GM23338 (cell line): Measurements from ENCODE around the gene ZDHHC17. TPM values are rescaled to one million over a fixed set of nuclear protein-coding genes. Genes with fewer than 3 reads are reported as not detected.

Source experiments
- ATAC-seq: fragments of 200-7000 bp; cut with Tn5 transposase; 3 replicates; pipeline ENCODE4 v1.9.1; 2020
- DNase-seq: peaks from one replicate; pipeline ENCODE4 v3.0.0-alpha.2; 2015; ENCODE audit warnings: low spot score
- H2AFZ ChIP-seq: fragments of 200-600 bp; sonication (generic); 2 replicates; pipeline ENCODE4 v1.8.0; 2016; ENCODE audit warnings: antibody characterized with exemption, mild to moderate bottlenecking, moderate library complexity
- H3F3A ChIP-seq: fragments of 200-600 bp; sonication (generic); replicated peaks from 2 replicates; pipeline ENCODE4 v1.8.0; 2017; ENCODE audit warnings: antibody characterized with exemption, mixed run types, low read depth
- H3K27ac ChIP-seq: fragments of 200-600 bp; sonication (generic); 2 replicates; pipeline ENCODE4 v1.6.1; 2016; ENCODE audit warnings: low read depth
- H3K27me3 ChIP-seq: fragments of 200-600 bp; sonication (generic); 2 replicates; pipeline ENCODE4 v1.8.0; 2016; ENCODE audit warnings: mild to moderate bottlenecking, mixed run types, moderate library complexity; ENCODE audit not compliant: insufficient read depth
- H3K36me3 ChIP-seq: fragments of 200-600 bp; sonication (generic); 2 replicates; pipeline ENCODE4 v1.8.0; 2016; ENCODE audit warnings: mild to moderate bottlenecking; ENCODE audit not compliant: insufficient read depth
- H3K4me1 ChIP-seq: fragments of 200-600 bp; sonication (generic); 2 replicates; pipeline ENCODE4 v1.8.0; 2016; ENCODE audit warnings: mild to moderate bottlenecking, moderate library complexity; ENCODE audit not compliant: insufficient read depth
- H3K4me2 ChIP-seq: fragments of 200-600 bp; sonication (generic); 2 replicates; pipeline ENCODE4 v1.7.1; 2017; ENCODE audit warnings: mixed run types
- H3K4me3 ChIP-seq: fragments of 200-600 bp; sonication (generic); 2 replicates; pipeline ENCODE4 v1.6.1; 2016; ENCODE audit warnings: mixed run types
- H3K79me2 ChIP-seq: fragments of 200-600 bp; sonication (generic); replicated peaks from 2 replicates; pipeline ENCODE4 v1.8.0; 2017; ENCODE audit warnings: mild to moderate bottlenecking; ENCODE audit not compliant: insufficient read depth
- H3K9me2 ChIP-seq: fragments of 200-600 bp; sonication (generic); 2 replicates; pipeline ENCODE4 v1.8.0; 2017; ENCODE audit not compliant: insufficient read depth
- H4K20me1 ChIP-seq: fragments of 200-600 bp; sonication (generic); replicated peaks from 2 replicates; pipeline ENCODE4 v1.8.0; 2017; ENCODE audit warnings: mild to moderate bottlenecking; ENCODE audit not compliant: insufficient read depth
- H3K27ac Mint-ChIP-seq: 2 replicates; pipeline ENCODE4 v1.8.0; 2020; ENCODE audit warnings: inconsistent platforms, mild to moderate bottlenecking, moderate library complexity, mixed read lengths
- H3K27me3 Mint-ChIP-seq: 3 replicates; pipeline ENCODE4 v1.8.0; 2022; ENCODE audit warnings: low read depth, mild to moderate bottlenecking, moderate library complexity, mixed read lengths, inconsistent platforms; ENCODE audit not compliant: insufficient read depth, poor library complexity
- H3K36me3 Mint-ChIP-seq: 3 replicates; pipeline ENCODE4 v1.8.0; 2021; ENCODE audit warnings: low read depth, mild to moderate bottlenecking, inconsistent platforms, moderate library complexity, mixed read lengths
- H3K4me1 Mint-ChIP-seq: 3 replicates; pipeline ENCODE4 v1.8.0; 2020; ENCODE audit warnings: mild to moderate bottlenecking, inconsistent platforms, mixed read lengths
- H3K4me3 Mint-ChIP-seq: 3 replicates; pipeline ENCODE4 v1.8.0; 2021; ENCODE audit warnings: moderate library complexity, mild to moderate bottlenecking, inconsistent platforms, mixed read lengths
- H3K9me3 Mint-ChIP-seq: 3 replicates; pipeline ENCODE4 v1.8.0; 2020; ENCODE audit warnings: moderate library complexity, mild to moderate bottlenecking, inconsistent platforms, mixed read lengths
- CREB1 ChIP-seq: fragments of 250-450 bp; sonication (Bioruptor Pico); IDR thresholded peaks from 2 replicates; pipeline ENCODE4 v1.5.0; 2020; ENCODE audit warnings: low read depth, mild to moderate bottlenecking, moderate library complexity
- CTCF ChIP-seq, 2 experiments: fragments of 200-600 bp in 1 of 2; sonication (generic) in 1 of 2; conservative IDR thresholded peaks; 2 replicates each; pipeline versions ENCODE4 v1.5.1 to v1.6.1; 2016 to 2017; ENCODE audit warnings: antibody characterized with exemption in 2 of 2, low read depth in 2 of 2, mild to moderate bottlenecking in 2 of 2, moderate library complexity in 1 of 2
- EZH2phosphoT487 ChIP-seq: fragments of 200-600 bp; sonication (generic); IDR thresholded peaks from one replicate; pipeline ENCODE4 v1.8.1; 2018; ENCODE audit warnings: antibody characterized with exemption; ENCODE audit not compliant: unreplicated experiment
- JUNB ChIP-seq: IDR thresholded peaks from one replicate; pipeline ENCODE4 v1.6.1; 2016; ENCODE audit warnings: antibody characterized with exemption; ENCODE audit not compliant: unreplicated experiment
- NANOG ChIP-seq: IDR thresholded peaks from 2 replicates; pipeline ENCODE4 v1.6.1; 2016; ENCODE audit warnings: antibody characterized with exemption, borderline replicate concordance
- POLR2AphosphoS5 ChIP-seq: IDR thresholded peaks from 2 replicates; pipeline ENCODE4 v1.6.1; 2016; ENCODE audit warnings: antibody characterized with exemption, low read depth
- STAT1 ChIP-seq: IDR thresholded peaks from one replicate; pipeline ENCODE4 v1.6.1; 2016; ENCODE audit warnings: antibody characterized with exemption; ENCODE audit not compliant: unreplicated experiment
- ZNF114 ChIP-seq: fragments of 250-450 bp; sonication (Bioruptor Pico); IDR thresholded peaks from 2 replicates; pipeline ENCODE4 v1.5.0; 2020; ENCODE audit warnings: mild to moderate bottlenecking, moderate library complexity
- ZNF331 ChIP-seq: fragments of 250-450 bp; sonication (Bioruptor Pico); IDR thresholded peaks from 2 replicates; pipeline ENCODE4 v1.5.0; 2020; ENCODE audit warnings: low read depth, mild to moderate bottlenecking, moderate library complexity
- ZNF462 ChIP-seq: fragments of 250-450 bp; sonication (Bioruptor Pico); IDR thresholded peaks from 2 replicates; pipeline ENCODE4 v1.5.0; 2020; ENCODE audit warnings: mild to moderate bottlenecking, moderate library complexity
- polyA plus RNA-seq: library from polyadenylated mRNA; unstranded; fragments of >200 nt; fragmentation: Nextera tagmentation; extraction: Ambion mirVana; gene quantifications from 2 replicates; pipeline ENCODE4 v1.2.1, GENCODE V29; 2016
- total RNA-seq: library from RNA; depleted of rRNA; stranded (reverse); fragments of >200 nt; shearing (Covaris generic); gene quantifications from 2 replicates; pipeline ENCODE4 v1.2.3, GENCODE V29; 2014
- TF ChIP-seq, protein P1 (sequence below): IDR thresholded peaks from one replicate; pipeline ENCODE4 v1.6.1; 2018; ENCODE audit warnings: antibody characterized with exemption; ENCODE audit not compliant: unreplicated experiment

The ZDHHC17 gene
- total and polyA plus RNA-seq, 2 experiments from 2014 or later: 15.7 to 43.5 TPM

GRCh38 chr12:76898442-76898841, 134.5 kb downstream of the ZDHHC17 start:
- Histone ChIP-seq H3K27ac (no peak overlapping the region), H3K4me2 (no peak overlapping the region), H4K20me1 (no peaks in the 10 kb centered on the region), H3F3A (no peaks in the 10 kb centered on the region), H3K4me3 (no peak overlapping the region), H3K4me1 (no peaks in the 10 kb centered on the region), H3K27me3 (no peaks in the 10 kb centered on the region), H3K36me3 (no peaks in the 10 kb centered on the region), H3K9me2 (peaks cover 4% of the 10 kb centered on the region), H3K79me2 (no peaks in the 10 kb centered on the region), H2AFZ (peak overlapping the region; percentile 38; the same call in 1 of the 2 replicates)
- no peak for DNase-seq
- H3K4me1 Mint-ChIP-seq: peaks cover 8% of the 10 kb centered on the region
- TF ChIP-seq ZNF331 (CRISPR knock-in tag) (no peak), POLR2AphosphoS5 (no peak), CTCF (conservative IDR thresholded peaks at IDR 0.05; ENCODE audit: low read depth in 2 of 2) (no peak), CREB1 (no peak), EZH2phosphoT487 (no peak), JUNB (no peak), ZNF462 (CRISPR knock-in tag) (no peak), ZNF114 (CRISPR knock-in tag) (no peak), STAT1 (no peak), NANOG (no peak)
- TF ChIP-seq, protein P1, sequence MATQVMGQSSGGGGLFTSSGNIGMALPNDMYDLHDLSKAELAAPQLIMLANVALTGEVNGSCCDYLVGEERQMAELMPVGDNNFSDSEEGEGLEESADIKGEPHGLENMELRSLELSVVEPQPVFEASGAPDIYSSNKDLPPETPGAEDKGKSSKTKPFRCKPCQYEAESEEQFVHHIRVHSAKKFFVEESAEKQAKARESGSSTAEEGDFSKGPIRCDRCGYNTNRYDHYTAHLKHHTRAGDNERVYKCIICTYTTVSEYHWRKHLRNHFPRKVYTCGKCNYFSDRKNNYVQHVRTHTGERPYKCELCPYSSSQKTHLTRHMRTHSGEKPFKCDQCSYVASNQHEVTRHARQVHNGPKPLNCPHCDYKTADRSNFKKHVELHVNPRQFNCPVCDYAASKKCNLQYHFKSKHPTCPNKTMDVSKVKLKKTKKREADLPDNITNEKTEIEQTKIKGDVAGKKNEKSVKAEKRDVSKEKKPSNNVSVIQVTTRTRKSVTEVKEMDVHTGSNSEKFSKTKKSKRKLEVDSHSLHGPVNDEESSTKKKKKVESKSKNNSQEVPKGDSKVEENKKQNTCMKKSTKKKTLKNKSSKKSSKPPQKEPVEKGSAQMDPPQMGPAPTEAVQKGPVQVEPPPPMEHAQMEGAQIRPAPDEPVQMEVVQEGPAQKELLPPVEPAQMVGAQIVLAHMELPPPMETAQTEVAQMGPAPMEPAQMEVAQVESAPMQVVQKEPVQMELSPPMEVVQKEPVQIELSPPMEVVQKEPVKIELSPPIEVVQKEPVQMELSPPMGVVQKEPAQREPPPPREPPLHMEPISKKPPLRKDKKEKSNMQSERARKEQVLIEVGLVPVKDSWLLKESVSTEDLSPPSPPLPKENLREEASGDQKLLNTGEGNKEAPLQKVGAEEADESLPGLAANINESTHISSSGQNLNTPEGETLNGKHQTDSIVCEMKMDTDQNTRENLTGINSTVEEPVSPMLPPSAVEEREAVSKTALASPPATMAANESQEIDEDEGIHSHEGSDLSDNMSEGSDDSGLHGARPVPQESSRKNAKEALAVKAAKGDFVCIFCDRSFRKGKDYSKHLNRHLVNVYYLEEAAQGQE: no peak
- H3K4me3 Mint-ChIP-seq: no peak overlapping the region
- no peaks in the 10 kb centered on the region for H3K27me3 Mint-ChIP-seq
- H3K36me3 Mint-ChIP-seq: peaks cover 10% of the 10 kb centered on the region; the same call in 2 of the 3 replicates
- no peak overlapping the region for H3K27ac Mint-ChIP-seq
- no peak for ATAC-seq
- peaks cover 19% of the 10 kb centered on the region for H3K9me3 Mint-ChIP-seq
